ENCODE measurements around the gene VTA1.

GRCh38 chr6:142167486-142167885 lies 20.4 kb downstream of the VTA1 start:
- TF ChIP-seq EP300 (IDR thresholded peaks at IDR 0.05) (no peak), CTCF (IDR thresholded peaks at IDR 0.05) (no peak), POLR2A (IDR thresholded peaks at IDR 0.05) (no peak), POLR2AphosphoS5 (IDR thresholded peaks at IDR 0.05) (no peak)

Data from stomach (tissue), 4 donors.